Immature natural killer cell (primary cell): Measurements from ENCODE around the gene EFNA2. TPM values are rescaled to one million over a fixed set of nuclear protein-coding genes. Genes with fewer than 3 reads are reported as not detected.

Source experiments
- DNase-seq, 3 donors: peaks; one replicate each; pipeline ENCODE4 v3.0.0; 2022; ENCODE audit warnings: mixed read lengths in 1 of 3
- H3K27ac Mint-ChIP-seq, 6 donors: one replicate each; pipeline ENCODE4 v1.8.0; 2020; ENCODE audit warnings: mixed read lengths in 6 of 6, mild to moderate bottlenecking in 5 of 6, inconsistent platforms in 4 of 6, moderate library complexity in 3 of 6
- H3K27me3 Mint-ChIP-seq, 3 donors: one replicate each; pipeline ENCODE4 v1.8.0; 2020 to 2021; ENCODE audit warnings: low read depth in 3 of 3, mild to moderate bottlenecking in 3 of 3, mixed read lengths in 3 of 3, moderate library complexity in 3 of 3, inconsistent platforms in 1 of 3
- H3K36me3 Mint-ChIP-seq, 3 donors: one replicate each; pipeline ENCODE4 v1.8.0; 2020; ENCODE audit warnings: mixed read lengths in 3 of 3, inconsistent platforms in 2 of 3, mild to moderate bottlenecking in 2 of 3
- H3K4me1 Mint-ChIP-seq, 2 donors: one replicate each; pipeline ENCODE4 v1.8.0; 2020; ENCODE audit warnings: inconsistent platforms in 2 of 2, mild to moderate bottlenecking in 2 of 2, mixed read lengths in 2 of 2, moderate library complexity in 1 of 2
- H3K4me3 Mint-ChIP-seq, 5 donors: one replicate each; pipeline ENCODE4 v1.8.0; 2020; ENCODE audit warnings: mild to moderate bottlenecking in 5 of 5, mixed read lengths in 5 of 5, inconsistent platforms in 3 of 5, moderate library complexity in 3 of 5
- H3K9me3 Mint-ChIP-seq, 6 donors: one replicate each; pipeline ENCODE4 v1.8.0; 2020; ENCODE audit warnings: mild to moderate bottlenecking in 6 of 6, mixed read lengths in 6 of 6, inconsistent platforms in 4 of 6, moderate library complexity in 3 of 6
- polyA plus RNA-seq, 3 donors: library from polyadenylated mRNA; unstranded; fragments of 300-500 nt; fragmentation: Illumina TruSeq; gene quantifications; one replicate each; pipeline ENCODE4 v1.2.3, GENCODE V29; 2021

The EFNA2 gene
- polyA plus RNA-seq, 3 donors from 2014 or later = not detected

DNA sequence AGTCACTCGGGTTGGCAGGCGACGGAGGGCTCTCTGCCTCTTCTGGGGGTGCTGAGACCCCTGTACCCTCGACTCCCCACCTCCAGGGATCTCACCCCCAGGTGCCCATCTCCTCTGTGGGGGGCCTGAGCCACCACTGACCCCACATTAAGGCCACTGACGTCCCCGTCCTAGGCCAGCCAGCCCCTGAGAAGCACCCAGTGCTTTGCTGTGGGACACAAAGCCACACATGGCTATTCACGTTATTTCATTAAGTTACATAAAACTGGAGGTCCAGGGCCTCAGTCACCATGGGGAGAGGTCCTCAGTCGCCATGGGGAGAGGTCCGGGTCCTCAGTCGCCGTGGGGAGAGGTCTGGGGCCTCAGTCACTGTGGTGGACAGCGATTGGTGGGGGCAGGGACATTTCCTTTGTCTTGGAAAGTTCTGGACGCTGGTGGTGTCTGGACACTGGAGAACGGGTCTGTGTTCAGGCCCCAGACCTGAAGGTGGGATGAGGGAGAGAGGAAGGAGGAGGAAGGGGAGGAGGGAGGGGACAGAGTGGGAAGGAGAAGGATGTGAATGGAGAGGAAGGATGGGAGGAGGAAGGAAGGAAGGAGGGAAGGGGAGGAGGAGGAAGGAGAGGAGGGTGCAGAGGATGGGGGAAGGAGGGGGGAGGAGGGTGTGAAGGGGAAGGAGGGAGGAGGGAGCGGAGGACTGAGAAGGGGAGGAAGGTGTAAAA is 3.9 kb upstream of the EFNA2 start:
- peak overlapping the region in 4 of 6 donors; percentile 19 to 63 (median 44) for H3K27ac Mint-ChIP-seq

DNA sequence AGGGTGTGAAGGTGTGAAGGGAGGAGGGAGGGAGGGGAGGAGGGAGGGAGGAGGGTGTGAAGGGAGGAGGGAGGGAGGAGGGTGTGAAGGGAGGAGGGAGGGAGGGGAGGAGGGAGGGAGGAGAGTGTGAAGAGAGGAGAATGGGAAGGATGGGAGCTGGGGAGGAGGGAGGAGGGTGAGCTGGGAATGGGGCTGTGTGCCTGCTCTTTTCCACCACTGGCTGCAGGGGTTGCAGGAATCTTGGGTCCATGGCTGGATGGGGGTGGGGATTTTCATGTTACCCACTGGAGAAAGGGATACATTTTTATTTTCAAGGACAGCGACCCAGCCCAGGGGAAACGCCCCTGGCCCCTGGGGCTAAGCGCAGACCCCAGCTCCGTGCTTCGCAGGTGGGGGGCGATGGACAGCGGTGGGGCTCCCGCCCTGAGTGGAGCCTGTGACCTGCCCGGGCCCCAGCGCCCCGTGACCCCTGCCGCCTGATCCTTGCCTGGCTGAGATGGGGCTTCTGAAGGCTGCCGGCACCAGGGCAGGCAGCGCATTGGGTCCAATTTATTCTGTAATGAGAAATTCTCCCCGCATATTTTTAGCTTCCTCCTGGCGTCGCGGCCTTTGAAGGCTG is 3.0 kb upstream of the EFNA2 start:
- DNase-seq = no peak
- Mint-ChIP-seq H3K4me1 (peaks cover 5 to 13% of the 10 kb centered on the region in 2 donors), H3K4me3 (no peak overlapping the region), H3K27ac (peak overlapping the region in 1 of 6 donors; percentile 45), H3K27me3 (peaks cover 3 to 5% (median 5%) of the 10 kb centered on the region in 3 donors), H3K9me3 (peaks cover 0 to 3% (median 0%) of the 10 kb centered on the region in 6 donors), H3K36me3 (peaks cover 0 to 5% (median 3%) of the 10 kb centered on the region in 3 donors)

More for the DNA sequence above, 3.9 kb upstream of the EFNA2 start:
- peaks cover 3 to 5% (median 5%) of the 10 kb centered on the region in 3 donors for H3K27me3 Mint-ChIP-seq
- H3K9me3 Mint-ChIP-seq = peaks cover 0 to 3% (median 0%) of the 10 kb centered on the region in 6 donors
- DNase-seq = no peak
- peaks cover 0 to 5% (median 3%) of the 10 kb centered on the region in 3 donors for H3K36me3 Mint-ChIP-seq
- peaks cover 9 to 15% of the 10 kb centered on the region in 2 donors for H3K4me1 Mint-ChIP-seq
- no peak overlapping the region for H3K4me3 Mint-ChIP-seq

DNA sequence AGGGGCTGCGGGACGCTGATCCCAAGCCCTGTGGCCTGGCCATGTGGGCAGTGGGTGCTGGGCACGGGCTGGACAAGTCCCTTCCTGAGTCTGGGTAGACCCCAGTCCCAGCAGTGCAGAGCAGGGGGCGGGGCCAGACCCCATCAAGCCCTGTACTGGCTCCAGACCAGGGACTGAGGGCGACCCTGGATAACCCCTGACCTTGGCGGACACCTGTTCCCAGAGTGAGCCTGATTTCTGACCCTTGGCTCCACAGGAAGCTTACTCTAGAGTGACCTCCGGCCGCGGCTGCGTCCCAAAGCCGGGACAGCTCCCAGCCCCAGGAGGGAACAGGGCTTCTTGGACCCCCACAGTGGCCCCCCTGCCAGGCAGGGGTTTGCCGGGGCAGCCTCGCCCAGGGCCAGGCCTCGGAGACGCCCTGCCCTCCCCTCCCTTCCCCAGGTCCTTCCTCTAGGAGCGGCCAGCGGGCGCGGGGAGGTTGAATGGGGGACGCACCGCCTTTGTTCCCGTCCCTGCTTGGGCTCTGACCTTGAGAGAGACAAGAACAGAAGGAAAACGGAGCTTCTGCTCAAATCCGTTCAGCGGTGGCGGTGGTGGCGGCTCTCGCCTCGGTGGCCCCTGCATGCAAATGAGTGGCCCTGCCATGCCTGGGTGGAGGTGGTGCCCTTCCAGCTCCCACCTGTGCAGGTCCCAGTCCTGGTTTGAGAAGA is 2.3 kb upstream of the EFNA2 start:
- peaks cover 3 to 5% (median 5%) of the 10 kb centered on the region in 3 donors for H3K27me3 Mint-ChIP-seq
- H3K36me3 Mint-ChIP-seq = peaks cover 0 to 5% (median 3%) of the 10 kb centered on the region in 3 donors
- peaks cover 5 to 13% of the 10 kb centered on the region in 2 donors for H3K4me1 Mint-ChIP-seq
- no peak for DNase-seq
- H3K9me3 Mint-ChIP-seq = peaks cover 0 to 3% (median 0%) of the 10 kb centered on the region in 6 donors
- no peak overlapping the region for H3K4me3 Mint-ChIP-seq
- H3K27ac Mint-ChIP-seq = peak overlapping the region in 1 of 6 donors; percentile 45

DNA sequence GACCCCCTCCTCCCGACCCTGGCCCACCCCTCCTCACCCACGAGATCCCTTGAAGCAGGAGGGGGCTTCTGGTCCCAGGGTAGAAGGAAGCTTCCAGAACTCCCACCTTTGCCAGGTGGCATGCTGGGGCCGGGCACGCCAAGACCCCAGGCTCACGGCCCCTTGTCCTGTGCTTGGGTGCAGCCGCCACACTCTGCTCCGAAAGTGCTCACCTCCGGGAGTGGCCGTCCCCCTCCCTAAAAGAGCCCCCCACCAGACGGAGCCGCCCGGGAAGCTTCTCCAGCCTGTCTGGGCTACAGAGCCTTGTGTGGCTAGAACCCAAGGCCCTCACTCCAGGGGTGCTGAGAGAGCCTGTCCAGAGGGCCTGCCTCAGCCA is 1.8 kb upstream of the EFNA2 start:
- Mint-ChIP-seq H3K27ac (no peak overlapping the region), H3K36me3 (peaks cover 0 to 5% (median 3%) of the 10 kb centered on the region in 3 donors), H3K4me3 (peak overlapping the region in 1 of 5 donors; percentile 63), H3K9me3 (peaks cover 0 to 3% (median 0%) of the 10 kb centered on the region in 6 donors), H3K4me1 (peaks cover 5 to 13% of the 10 kb centered on the region in 2 donors), H3K27me3 (peaks cover 3 to 5% (median 5%) of the 10 kb centered on the region in 3 donors)
- DNase-seq = no peak

DNA sequence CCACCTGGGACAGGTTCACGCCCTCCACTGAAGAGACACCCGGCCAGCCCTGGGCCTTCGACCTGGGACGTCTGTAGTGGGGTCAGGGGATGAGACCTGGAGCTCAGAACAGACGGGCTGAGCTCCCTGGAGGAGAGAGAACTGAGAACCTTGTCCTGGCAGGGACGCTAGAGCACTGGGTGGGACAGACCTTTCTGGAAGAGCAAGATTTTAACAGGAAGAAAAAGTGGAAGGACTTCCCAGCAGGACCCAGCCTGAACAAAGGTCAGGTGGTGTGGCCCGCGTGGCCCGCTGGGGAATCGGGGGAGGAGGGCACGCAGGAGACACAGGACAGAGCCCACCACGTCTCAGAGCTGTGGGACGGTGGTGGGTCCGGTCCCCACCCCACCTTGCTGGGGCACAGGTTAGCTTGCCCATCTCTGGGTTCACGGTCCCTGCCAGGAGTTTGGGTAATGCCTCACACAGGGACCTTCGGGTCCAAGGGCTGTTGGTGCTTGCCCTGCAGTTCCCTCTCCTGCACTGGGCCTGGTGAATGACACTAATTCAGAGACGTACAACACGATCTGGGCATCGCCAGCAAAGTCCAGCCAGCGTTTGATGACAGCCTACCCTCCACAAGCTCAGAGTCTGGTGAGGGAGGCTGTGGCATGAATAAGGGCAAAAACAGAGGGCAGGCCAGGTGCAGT is 1.2 kb upstream of the EFNA2 start:
- peaks cover 0 to 5% (median 3%) of the 10 kb centered on the region in 3 donors for H3K36me3 Mint-ChIP-seq
- peaks cover 5 to 13% of the 10 kb centered on the region in 2 donors for H3K4me1 Mint-ChIP-seq
- peak overlapping the region in 2 of 6 donors; percentile 38 to 42 for H3K27ac Mint-ChIP-seq
- H3K27me3 Mint-ChIP-seq = peaks cover 3 to 7% (median 5%) of the 10 kb centered on the region in 3 donors
- peak overlapping the region; percentile 10 to 67 (median 62) for H3K4me3 Mint-ChIP-seq
- no peak for DNase-seq
- peaks cover 0 to 3% (median 0%) of the 10 kb centered on the region in 6 donors for H3K9me3 Mint-ChIP-seq

DNA sequence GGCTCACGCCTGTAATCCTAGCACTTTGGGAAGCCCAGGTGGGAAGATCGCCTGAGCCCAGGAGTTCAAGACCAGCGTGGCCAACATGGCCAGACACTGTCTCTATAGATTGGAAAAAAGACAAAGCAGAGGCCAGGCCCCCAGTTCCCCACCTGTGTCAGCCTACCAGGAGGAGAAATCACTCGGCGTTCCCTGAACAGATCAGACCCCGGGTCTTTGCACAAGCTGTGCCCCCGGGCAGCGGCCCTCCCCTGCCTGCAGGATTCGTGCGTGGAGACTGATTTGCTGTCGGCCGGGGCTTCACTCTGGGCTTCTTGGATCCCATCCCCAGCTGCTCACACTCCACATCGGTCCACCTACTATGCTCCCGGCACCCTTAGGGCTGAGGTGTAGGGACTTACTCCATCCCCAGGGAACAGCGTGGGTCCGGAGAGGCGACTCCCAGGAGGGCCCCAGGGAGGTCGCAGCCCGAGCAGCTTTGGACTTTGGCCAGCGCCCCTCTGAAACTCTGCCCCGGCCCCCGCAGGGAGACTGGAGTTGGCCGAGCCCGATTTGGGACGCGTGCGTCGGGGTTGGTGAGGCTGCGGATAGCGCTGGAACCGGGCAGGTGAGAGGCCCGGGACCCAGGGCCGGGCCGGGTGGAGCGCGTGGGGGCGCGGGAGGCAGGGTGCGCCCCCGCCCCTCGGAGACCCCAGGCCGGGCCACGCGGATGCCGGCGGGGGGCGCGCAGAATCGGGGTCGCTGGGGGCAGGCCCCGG is 515 bp upstream of the EFNA2 start:
- Mint-ChIP-seq H3K27me3 (peaks cover 3 to 5% (median 5%) of the 10 kb centered on the region in 3 donors), H3K4me3 (peak overlapping the region in 4 of 5 donors; percentile 10 to 59 (median 46)), H3K9me3 (peaks cover 0 to 3% (median 0%) of the 10 kb centered on the region in 6 donors), H3K36me3 (no peaks in the 10 kb centered on the region), H3K4me1 (peaks cover 0 to 9% of the 10 kb centered on the region in 2 donors), H3K27ac (peak overlapping the region in 2 of 6 donors; percentile 38 to 42)
- no peak for DNase-seq

DNA sequence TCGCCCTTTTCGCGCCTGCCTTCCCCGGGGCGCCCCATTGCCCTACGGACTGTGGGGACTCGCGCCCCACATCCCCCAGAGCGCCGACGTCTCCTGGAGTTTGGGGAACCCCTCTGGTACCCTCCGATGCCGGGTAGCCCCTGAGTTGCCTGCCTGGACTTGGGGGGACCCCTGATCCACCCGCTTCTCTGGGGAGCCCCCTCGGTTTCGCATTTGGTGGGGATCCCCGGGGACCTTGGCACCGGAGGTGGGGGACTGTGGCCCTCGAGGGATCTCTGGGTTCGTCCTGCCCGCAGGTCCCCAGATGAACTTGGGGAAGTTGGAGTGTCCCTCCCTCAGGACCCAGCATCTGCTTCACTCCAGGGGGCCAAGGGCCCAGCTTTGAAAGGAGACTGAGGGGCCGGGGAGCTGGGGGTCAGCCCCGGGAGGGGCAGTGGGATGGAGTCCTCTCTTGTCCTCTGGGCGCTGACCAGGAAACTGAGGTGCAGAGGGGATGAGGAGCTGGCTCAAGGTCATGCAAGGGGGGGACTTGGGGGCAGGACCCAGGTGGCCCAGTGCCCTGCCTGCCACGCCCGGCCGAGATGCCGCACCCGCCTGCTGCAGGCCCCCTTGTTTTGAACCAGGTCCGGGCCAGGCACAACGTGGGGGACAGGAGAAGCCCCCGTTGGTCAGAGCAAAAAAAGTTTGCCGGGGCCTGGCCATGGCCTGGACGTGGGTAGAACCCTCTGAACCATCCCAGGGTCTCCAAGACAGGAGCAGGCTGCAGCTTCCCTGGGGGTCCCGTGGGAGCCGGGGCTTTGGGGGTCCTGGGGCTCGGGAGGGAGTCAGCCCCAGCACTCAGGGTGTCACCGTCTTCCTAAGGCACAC is 1.0 kb downstream of the EFNA2 start:
- H3K27me3 Mint-ChIP-seq = peaks cover 2 to 5% (median 5%) of the 10 kb centered on the region in 3 donors
- peaks cover 0 to 3% (median 0%) of the 10 kb centered on the region in 6 donors for H3K9me3 Mint-ChIP-seq
- H3K4me1 Mint-ChIP-seq = peaks cover 0 to 8% of the 10 kb centered on the region in 2 donors
- no peak for DNase-seq
- peak overlapping the region in 4 of 5 donors; percentile 6 to 59 (median 26) for H3K4me3 Mint-ChIP-seq
- H3K36me3 Mint-ChIP-seq = no peaks in the 10 kb centered on the region
- H3K27ac Mint-ChIP-seq = no peak overlapping the region

DNA sequence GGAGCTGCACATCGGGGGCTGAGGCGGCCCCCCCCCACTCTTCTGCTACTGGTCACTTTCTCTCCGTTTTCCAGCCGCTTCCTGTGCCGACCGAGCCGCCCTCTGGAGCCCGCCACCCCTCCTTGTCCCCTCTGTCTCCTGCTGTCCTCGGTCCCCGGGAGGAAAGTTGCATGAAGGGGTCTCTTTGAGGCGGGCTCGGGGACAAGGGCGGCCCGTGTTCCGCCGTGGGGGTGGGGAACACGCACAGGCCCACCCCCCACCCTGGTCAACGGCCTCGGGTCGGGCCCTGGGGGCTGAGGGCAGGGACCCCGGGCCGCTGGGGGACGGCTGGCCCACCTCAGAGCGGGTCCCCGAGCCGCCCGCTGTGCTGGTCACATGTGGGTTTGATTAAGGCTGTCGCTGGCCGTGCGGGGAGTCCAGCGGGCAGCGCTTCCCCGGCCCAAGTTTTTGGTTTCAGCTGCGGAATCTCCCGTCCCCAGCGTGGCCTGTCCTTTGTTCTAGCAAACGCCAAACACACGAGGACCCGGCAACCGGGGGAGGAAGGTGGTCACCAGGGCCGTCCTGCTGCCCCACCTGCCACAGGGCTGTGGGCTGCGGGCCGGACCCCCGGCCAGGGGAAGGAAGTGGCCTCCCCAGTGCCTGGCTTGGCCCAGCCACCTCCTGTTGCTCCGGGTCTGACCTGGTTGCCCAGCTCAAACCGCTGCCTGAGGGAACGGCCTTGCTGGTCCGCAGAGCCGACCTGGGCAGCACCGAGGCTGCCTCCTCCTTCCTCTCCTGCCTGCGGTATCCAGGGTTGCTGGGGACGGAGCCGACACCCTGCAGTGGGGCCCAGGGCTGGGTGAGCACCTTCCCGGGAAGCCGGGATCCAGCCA is 1.9 kb downstream of the EFNA2 start:
- Mint-ChIP-seq H3K27ac (no peak overlapping the region), H3K36me3 (no peaks in the 10 kb centered on the region), H3K4me3 (no peak overlapping the region), H3K9me3 (peaks cover 0 to 3% (median 0%) of the 10 kb centered on the region in 6 donors), H3K27me3 (peaks cover 4 to 5% (median 5%) of the 10 kb centered on the region in 3 donors), H3K4me1 (peaks cover 0 to 8% of the 10 kb centered on the region in 2 donors)
- no peak for DNase-seq

DNA sequence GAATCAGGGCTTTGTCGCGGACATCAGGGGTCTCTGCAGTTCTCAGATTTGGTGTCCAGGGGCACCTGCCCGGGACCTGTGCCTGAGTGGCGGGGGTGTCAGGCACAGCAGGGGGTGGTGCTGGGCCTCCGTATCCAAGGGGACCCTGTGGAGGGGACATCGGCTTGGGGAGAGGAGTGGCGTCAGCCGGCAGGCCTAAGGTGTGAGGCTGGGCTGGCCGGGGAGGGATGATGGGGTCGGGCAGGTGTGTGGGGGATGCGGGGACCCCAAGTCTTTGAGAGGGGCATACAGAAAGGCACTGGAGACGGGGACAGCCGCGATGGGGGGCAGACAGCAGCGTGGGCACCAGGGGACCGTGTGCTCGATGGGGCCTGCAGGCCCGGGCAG is 2.5 kb downstream of the EFNA2 start:
- Mint-ChIP-seq H3K9me3 (peaks cover 0 to 3% (median 0%) of the 10 kb centered on the region in 6 donors), H3K27ac (no peak overlapping the region), H3K36me3 (no peaks in the 10 kb centered on the region), H3K4me1 (peaks cover 0 to 8% of the 10 kb centered on the region in 2 donors), H3K27me3 (peaks cover 5 to 6% (median 5%) of the 10 kb centered on the region in 3 donors), H3K4me3 (no peak overlapping the region)
- DNase-seq = no peak

DNA sequence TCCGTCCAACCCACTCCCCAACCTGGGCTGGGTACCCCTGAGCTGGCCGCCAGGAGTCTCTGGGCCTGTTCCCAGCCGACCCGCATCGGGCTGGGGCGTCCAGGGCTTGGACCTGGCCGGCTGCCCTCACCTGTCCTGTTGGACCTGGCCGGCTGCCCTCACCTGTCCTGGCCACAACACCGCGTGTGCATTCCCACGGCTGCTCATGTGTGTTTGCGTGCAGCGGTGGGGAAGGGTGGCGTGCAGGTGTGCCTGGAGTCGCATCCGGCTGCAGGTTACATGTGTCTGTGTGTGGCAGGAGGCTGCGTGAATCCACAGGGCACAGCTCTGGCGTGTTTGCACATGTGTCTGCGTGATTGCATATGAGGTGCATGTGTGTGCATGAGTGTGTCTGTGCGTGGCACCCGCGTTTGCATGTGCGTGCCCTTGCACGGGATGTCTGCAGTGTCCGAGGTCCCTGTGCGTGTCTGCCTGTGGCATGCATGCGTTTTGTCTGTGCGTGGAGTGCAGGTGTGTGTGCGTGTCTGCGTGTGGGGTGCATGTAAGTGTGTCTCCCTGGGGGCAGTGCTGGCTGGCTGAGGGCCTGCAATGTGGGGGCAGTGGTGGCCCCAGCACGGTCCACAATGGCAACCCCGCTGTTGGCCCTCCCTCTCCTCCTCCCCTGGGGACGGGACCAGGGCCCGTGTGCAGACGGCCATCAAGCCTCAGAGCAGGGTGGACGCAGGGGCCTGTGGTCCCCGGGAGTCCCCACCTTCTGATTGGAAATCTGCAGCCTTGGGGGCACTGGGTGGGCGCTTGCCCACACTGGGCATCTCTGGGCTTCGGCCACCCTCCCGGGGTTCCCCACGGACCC is 3.4 kb downstream of the EFNA2 start:
- no peaks in the 10 kb centered on the region for H3K36me3 Mint-ChIP-seq
- H3K27me3 Mint-ChIP-seq = peaks cover 5 to 6% (median 5%) of the 10 kb centered on the region in 3 donors
- DNase-seq = no peak
- H3K4me1 Mint-ChIP-seq = peaks cover 0 to 8% of the 10 kb centered on the region in 2 donors
- no peak overlapping the region for H3K27ac Mint-ChIP-seq
- H3K4me3 Mint-ChIP-seq = no peak overlapping the region
- H3K9me3 Mint-ChIP-seq = peaks cover 0 to 3% (median 0%) of the 10 kb centered on the region in 6 donors

DNA sequence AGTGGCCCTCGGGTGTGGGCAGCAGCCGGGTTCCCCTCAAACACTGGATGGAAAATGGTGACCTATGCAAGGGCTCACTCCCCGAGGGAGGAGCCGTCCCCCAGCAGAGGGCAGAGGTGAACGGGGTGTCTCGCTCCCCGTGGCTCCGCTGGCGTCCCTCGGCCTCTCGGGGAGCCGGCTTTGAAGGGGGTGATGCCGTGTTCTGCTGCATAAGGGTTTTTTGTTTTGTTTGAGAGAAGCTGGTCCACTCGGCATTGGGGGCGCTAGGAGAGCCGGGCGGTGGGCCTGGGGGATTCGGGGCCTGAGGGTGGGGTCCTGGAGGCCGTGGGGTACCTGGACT is 4.0 kb downstream of the EFNA2 start:
- H3K27ac Mint-ChIP-seq = no peak overlapping the region
- no peak overlapping the region for H3K4me3 Mint-ChIP-seq
- H3K9me3 Mint-ChIP-seq = no peaks in the 10 kb centered on the region
- no peak for DNase-seq
- H3K27me3 Mint-ChIP-seq = peaks cover 2 to 5% (median 4%) of the 10 kb centered on the region in 3 donors
- H3K36me3 Mint-ChIP-seq = no peaks in the 10 kb centered on the region
- peaks cover 0 to 5% of the 10 kb centered on the region in 2 donors for H3K4me1 Mint-ChIP-seq
